GM12874 (cell line): Measurements from ENCODE around the gene TLE7.

Source experiments
- TF ChIP-seq, protein P1 (sequence below): IDR thresholded peaks from 2 replicates; pipeline ENCODE4 v1.5.1; 2011; ENCODE audit warnings: low read depth, mild to moderate bottlenecking, control low read depth, low read length, moderate library complexity; ENCODE audit not compliant: insufficient read depth

TLE7 gene

GRCh38 chr16:71389330-71389729 lies 52.5 kb downstream of the TLE7 start:
- TF ChIP-seq, protein P1, sequence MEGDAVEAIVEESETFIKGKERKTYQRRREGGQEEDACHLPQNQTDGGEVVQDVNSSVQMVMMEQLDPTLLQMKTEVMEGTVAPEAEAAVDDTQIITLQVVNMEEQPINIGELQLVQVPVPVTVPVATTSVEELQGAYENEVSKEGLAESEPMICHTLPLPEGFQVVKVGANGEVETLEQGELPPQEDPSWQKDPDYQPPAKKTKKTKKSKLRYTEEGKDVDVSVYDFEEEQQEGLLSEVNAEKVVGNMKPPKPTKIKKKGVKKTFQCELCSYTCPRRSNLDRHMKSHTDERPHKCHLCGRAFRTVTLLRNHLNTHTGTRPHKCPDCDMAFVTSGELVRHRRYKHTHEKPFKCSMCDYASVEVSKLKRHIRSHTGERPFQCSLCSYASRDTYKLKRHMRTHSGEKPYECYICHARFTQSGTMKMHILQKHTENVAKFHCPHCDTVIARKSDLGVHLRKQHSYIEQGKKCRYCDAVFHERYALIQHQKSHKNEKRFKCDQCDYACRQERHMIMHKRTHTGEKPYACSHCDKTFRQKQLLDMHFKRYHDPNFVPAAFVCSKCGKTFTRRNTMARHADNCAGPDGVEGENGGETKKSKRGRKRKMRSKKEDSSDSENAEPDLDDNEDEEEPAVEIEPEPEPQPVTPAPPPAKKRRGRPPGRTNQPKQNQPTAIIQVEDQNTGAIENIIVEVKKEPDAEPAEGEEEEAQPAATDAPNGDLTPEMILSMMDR: no peak

DNA sequence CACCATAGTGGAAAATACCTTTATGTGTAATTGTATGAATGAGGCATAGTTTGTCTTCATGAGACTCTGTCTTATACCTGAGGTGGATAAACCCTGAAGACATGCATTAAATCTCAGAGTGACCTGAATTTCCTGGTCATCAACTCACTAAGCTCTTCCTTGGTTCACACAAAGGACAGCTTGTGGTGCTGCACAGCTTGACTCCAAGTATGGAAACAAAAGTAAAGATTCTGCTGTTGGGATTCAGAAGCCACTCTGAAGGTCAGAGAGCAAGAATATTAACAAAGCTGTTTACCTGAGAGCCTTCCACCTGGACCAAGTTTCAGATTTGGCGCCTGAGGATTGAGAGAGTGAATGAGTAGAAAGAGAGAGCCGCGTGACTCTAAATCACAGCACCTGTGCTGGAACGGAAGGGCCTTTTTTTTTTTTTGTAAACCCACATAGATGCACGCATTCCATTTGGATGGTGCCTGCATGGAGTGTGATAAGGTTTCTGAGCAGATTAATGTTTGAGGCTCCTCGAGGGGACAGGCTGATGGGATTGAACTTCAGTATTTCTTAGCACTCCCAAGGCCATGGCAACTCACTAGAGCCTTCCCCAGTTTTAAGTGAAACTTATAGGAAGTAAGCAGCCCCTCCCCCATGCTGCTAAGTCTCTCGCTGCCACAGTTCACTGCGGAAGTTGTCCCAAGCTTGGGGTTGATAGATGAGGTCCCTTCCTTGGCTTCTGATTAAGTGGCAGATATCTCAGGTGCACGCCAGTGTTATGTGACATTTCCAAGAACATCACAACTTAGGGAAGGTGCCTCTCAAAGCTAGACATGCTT lies 54.6 kb downstream of the TLE7 start:
- TF ChIP-seq, protein P1: no peak

DNA sequence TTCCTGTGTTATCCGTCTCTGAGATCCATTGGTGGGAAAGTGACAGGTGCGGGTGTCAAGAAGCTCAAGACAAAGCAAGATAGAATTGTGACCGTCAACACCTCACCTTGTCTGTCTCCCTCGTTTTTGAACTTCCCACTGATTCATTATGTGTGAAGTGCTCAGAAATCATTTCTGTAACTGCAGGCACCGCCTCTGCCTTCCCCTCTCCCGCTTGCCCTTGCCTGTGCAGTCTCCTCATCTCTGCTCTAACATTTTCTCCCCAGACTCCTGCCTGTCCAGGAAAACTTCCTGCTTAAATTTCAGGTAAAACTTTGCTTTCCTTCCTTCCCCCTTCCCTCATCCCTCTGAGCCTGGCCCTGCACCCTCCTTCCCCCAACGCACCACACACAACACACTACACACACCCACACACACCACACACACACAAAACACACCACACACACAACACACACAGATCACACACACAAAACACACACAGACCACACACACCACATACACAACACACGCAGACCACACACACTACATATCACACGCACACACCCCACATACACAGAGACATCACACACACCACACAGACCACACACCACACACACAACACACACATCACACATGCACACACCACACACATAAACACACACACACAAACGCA lies 57.7 kb downstream of the TLE7 start:
- TF ChIP-seq, protein P1: no peak

DNA sequence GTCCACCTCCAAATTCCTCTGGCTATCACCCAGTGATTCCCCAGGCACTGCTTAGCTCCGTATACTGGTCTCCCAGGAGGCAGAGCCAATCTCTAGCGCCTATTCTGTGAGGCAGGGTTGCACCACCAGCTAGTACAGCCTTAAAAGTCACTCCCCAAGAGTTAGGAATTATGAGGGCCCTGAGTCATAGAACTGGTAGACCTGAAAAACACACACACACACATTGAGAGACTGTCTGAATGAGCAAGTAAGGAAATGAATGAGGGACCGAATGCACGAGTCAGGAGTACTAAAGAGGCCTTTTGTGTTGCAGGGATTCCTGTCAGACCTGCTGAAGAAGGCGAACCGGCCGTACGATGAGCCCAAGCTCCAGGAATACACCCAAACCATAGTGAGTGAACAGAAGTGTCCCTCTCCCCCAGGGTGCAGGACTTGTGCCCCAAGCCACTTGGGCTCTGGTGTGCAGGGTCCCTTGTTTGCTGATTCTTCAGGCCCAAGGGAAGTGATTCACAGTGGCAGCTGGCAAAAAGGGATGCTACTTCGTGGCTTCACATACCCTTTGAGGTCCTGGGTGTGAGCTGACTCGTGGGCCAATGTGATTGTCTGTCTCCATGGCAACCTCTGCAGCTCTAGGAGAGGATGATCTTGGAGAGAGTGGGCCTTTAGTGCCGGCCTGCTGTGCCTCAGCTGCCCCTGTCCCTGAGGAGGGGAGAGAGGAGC lies 58.6 kb downstream of the TLE7 start:
- TF ChIP-seq, protein P1: no peak

DNA sequence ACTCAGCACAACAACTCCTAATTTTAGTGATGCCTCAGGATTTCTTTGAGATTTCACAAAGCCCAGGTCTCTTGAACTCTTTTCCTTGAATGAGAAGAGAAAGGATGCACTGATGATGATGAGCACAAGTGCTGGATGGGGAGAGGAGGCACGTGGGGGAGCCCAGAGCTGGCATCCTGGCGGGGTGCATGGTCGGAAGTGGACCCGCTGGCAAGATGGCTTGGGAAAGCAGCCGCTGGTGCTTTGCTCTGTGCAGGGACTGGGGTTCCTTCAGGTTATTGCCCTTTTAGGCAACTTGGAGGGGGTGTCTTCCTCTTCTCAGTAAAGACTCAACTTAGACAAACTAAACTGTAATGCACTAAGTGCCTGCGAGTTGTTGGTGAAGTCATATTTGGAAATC lies 61.0 kb downstream of the TLE7 start:
- TF ChIP-seq, protein P1: no peak
